SK-N-MC (cell line): ENCODE results near the gene SRCIN1.
"Not testable (repeated sequence)": the region's sequence is repeated elsewhere in the genome, so short reads cannot be mapped to it uniquely, and the experiment has no call there.

Experiments
- DNase-seq: peaks from one replicate; pipeline ENCODE4 v3.0.0-alpha.2; 2011; ENCODE audit warnings: low read depth, low spot score
- H3K27ac ChIP-seq: fragments of 200-600 bp; sonication (generic); 2 replicates; pipeline ENCODE4 v1.5.1; 2016; ENCODE audit warnings: mixed run types
- H3K36me3 ChIP-seq: fragments of 200-600 bp; sonication (generic); 2 replicates; pipeline ENCODE4 v1.6.1; 2017; ENCODE audit warnings: antibody characterized with exemption, low read length, mixed read lengths; ENCODE audit not compliant: insufficient read depth
- H3K4me3 ChIP-seq: fragments of 200-600 bp; sonication (generic); 2 replicates; pipeline ENCODE4 v1.5.1; 2016
- H3K9ac ChIP-seq: fragments of 200-600 bp; sonication (generic); 2 replicates; pipeline ENCODE4 v1.8.0; 2017; ENCODE audit warnings: mixed run types, mixed read lengths; ENCODE audit not compliant: insufficient read length
- H3K9me3 ChIP-seq: fragments of 200-600 bp; sonication (generic); 2 replicates; pipeline ENCODE4 v1.6.1; 2017; ENCODE audit warnings: low read depth, mild to moderate bottlenecking, antibody characterized with exemption, low read length, moderate library complexity, mixed read lengths
- EZH2 ChIP-seq: fragments of 200-600 bp; sonication (generic); IDR thresholded peaks from one replicate; pipeline ENCODE4 v1.6.1; 2017; ENCODE audit warnings: antibody characterized with exemption
- FOXP2 ChIP-seq: optimal IDR thresholded peaks from 2 replicates; pipeline ENCODE3; 2011; ENCODE audit warnings: mild to moderate bottlenecking, moderate library complexity; ENCODE audit not compliant: insufficient read depth; ENCODE audit errors: extremely low read length, control extremely low read depth
- POLR2AphosphoS5 ChIP-seq: IDR thresholded peaks from 2 replicates; pipeline ENCODE4 v1.6.1; 2012; ENCODE audit warnings: mild to moderate bottlenecking, low read depth, low read length, borderline replicate concordance

The SRCIN1 gene

GRCh38 chr17:38632334-38632733, 26.6 kb upstream of the SRCIN1 start:
- Histone ChIP-seq H3K36me3 (no peaks in the 10 kb centered on the region), H3K9ac (no peak overlapping the region), H3K27ac (no peak overlapping the region), H3K4me3 (no peak overlapping the region), H3K9me3 (no peaks in the 10 kb centered on the region)
- TF ChIP-seq EZH2 (no peak), POLR2AphosphoS5 (no peak), FOXP2 (no peak)
- no peak for DNase-seq

DNA sequence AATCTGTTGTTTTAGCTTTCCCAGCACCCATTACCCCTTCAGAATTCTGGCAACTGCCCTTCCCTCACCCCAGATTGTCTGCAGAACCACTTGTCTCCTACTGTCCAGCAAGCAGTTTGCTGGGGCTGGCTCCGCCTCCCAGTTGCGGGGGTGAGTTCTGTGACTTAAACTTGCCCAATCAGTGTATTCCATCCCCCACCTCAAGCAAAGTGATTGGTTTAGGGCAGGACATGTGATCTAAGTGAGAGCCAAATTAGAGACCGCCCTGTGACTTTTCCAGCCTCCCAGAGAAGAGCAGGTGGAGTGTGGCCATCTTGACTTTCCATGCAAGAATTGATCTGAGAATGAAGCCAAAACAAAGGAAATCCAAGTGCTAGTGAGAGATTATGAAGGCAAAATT, 22.7 kb upstream of the SRCIN1 start:
- TF ChIP-seq POLR2AphosphoS5 (no peak), FOXP2 (no peak), EZH2 (no peak)
- no peak overlapping the region for H3K4me3 ChIP-seq
- no peaks in the 10 kb centered on the region for H3K9me3 ChIP-seq
- H3K36me3 ChIP-seq: no peaks in the 10 kb centered on the region
- no peak overlapping the region for H3K9ac ChIP-seq
- no peak for DNase-seq
- H3K27ac ChIP-seq: no peak overlapping the region

- Histone ChIP-seq H3K36me3 (no peaks in the 10 kb centered on the region), H3K4me3 (no peak overlapping the region), H3K27ac (no peak overlapping the region), H3K9ac (no peak overlapping the region), H3K9me3 (no peaks in the 10 kb centered on the region)
- TF ChIP-seq FOXP2 (no peak), POLR2AphosphoS5 (no peak), EZH2 (no peak)
- no peak for DNase-seq
These were observed 22.2 kb upstream of the SRCIN1 start for GRCh38 chr17:38627957-38628356.

- not testable (repeated sequence) for H3K4me3 ChIP-seq, H3K36me3 ChIP-seq, H3K9me3 ChIP-seq, H3K9ac ChIP-seq, H3K27ac ChIP-seq, DNase-seq
These were observed 21.0 kb upstream of the SRCIN1 start for GRCh38 chr17:38626606-38627226.

DNA sequence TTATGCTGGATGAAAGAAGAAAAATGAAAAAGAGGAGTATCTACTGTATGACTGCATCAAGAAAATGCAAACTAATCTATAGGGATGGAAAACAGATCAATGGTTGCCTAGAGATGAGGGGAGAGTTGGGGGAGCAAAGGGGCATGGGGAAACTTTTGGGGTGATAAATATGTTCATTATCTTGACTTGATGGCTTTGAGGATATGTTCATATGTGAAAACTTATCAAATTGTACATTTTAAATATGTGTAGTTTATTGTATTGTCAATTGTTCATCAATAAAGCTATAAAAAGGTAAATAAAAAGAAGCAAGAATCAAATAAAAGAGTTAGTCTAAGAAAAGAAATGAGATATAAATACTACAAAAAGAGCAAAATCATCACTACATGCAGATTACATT, 19.7 kb upstream of the SRCIN1 start:
- no peak overlapping the region for H3K27ac ChIP-seq
- no peak overlapping the region for H3K9ac ChIP-seq
- TF ChIP-seq FOXP2: no peak
- TF ChIP-seq EZH2: no peak
- TF ChIP-seq POLR2AphosphoS5: no peak

DNA sequence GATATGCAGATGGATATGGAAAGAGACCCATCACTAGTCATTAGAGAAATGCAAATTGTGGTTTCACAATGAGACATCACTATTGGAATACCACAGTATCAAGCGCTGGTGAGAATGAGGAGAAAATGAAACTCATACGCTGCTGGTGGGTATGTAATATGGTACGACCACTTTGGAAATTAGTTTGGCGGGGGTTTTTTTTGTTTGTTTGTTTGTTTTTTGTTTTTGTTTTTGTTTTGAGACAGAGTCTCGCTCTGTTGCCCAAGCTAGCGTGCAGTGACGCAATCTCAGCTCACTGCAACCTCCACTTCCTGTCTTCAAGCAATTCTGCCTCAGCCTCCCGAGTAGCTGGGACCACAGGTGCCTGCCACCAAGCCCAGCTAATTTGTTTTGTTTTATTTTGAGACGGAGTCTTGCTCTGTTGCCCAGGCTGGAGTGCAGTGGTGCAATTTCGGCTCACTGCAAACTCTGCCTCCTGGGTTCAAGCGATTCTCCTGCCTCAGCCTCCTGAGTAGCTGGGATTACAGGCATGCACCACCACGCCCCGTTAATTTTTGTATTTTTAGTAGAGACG, 19.1 kb upstream of the SRCIN1 start:
- not testable (repeated sequence) for H3K9ac ChIP-seq, H3K4me3 ChIP-seq, H3K9me3 ChIP-seq, DNase-seq, H3K27ac ChIP-seq, H3K36me3 ChIP-seq

More for the DNA sequence above, 19.7 kb upstream of the SRCIN1 start:
- no peaks in the 10 kb centered on the region for H3K9me3 ChIP-seq
- H3K4me3 ChIP-seq: no peak overlapping the region
- DNase-seq: no peak
- no peaks in the 10 kb centered on the region for H3K36me3 ChIP-seq

- DNase-seq: no peak
- H3K27ac ChIP-seq: no peak overlapping the region
- H3K9ac ChIP-seq: no peak overlapping the region
- no peaks in the 10 kb centered on the region for H3K36me3 ChIP-seq
- H3K4me3 ChIP-seq: no peak overlapping the region
- TF ChIP-seq EZH2 (no peak), FOXP2 (no peak), POLR2AphosphoS5 (no peak)
- H3K9me3 ChIP-seq: no peaks in the 10 kb centered on the region
These were observed 15.8 kb upstream of the SRCIN1 start for GRCh38 chr17:38621538-38621937.

DNA sequence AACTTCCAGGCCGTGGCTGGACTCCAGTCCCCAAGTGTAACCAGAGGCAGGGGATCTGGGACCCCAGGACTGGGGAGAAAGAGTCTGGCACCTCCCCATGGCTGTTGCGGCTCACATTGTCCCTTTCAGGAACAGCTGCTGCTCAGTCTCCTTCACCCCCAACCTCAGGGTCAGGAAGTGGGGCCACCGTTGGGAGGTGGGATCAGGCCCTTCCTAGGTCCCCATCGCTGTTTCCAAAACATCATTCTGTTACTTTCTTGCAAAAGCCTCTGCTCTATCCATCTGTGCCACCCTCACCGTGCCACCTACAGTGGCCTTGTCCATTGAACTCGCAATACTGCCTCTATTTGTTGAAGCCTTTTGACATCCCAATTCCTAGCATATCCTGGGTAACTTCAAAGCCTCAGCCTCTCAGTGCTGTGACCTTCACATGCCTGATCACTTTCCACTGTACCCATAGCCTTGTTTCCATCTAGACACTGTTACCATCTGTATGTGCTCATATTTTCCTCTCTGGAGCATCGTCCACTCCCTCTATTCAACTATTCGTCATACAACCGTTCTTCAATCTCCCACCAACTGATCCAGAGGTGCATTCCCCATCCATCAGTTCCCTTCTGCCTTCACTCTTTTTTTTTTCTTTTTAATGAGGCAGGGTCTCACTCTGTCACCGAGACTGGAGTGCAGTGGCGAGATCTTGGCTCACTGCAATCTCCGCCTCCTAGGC, 15.0 kb upstream of the SRCIN1 start:
- Histone ChIP-seq H3K27ac (no peak overlapping the region), H3K36me3 (no peaks in the 10 kb centered on the region), H3K4me3 (no peak overlapping the region), H3K9me3 (no peaks in the 10 kb centered on the region), H3K9ac (no peak overlapping the region)
- DNase-seq: no peak
- TF ChIP-seq FOXP2 (no peak), EZH2 (no peak), POLR2AphosphoS5 (no peak)

DNA sequence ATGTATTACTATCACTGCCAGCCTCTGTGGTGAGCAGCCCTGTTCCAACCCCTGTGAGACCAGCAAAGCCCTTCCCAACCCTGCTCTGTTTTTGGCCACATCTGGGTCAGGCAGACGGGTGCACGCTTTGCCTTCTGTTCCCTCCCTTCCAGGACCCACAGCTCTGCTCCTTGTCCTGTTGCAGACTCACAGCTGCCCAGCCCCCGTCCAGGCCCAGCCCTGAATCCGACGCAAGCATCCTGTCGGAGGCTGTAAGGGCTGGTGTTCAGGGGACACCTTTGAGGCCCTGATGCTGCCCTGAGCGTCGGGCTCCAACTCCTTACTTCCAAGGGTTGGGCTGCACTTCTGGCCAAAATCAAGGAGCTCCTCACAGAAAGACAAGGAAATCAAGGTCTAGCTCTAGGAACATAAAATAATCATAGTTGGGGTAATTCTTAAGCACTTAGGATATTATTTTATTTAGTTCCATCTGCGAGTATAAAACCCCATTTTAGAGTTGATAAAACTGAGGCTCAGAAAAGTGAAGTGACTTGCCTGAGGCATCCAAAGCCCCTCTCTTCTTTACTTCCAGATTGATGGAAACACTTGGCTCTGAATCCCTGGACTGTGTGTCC, 14.3 kb upstream of the SRCIN1 start:
- DNase-seq: no peak
- no peak overlapping the region for H3K9ac ChIP-seq
- no peaks in the 10 kb centered on the region for H3K9me3 ChIP-seq
- no peak overlapping the region for H3K27ac ChIP-seq
- no peaks in the 10 kb centered on the region for H3K36me3 ChIP-seq
- TF ChIP-seq FOXP2 (no peak), EZH2 (no peak), POLR2AphosphoS5 (no peak)
- H3K4me3 ChIP-seq: no peak overlapping the region
